LNCaP clone FGC (cell line): ENCODE results near the gene TBX3.

Experiments
- DNase-seq: peaks from one replicate; pipeline ENCODE4 v3.0.0-alpha.2; 2011; ENCODE audit warnings: low read depth
- H3K4me3 ChIP-seq: 2 replicates; pipeline ENCODE4 v1.5.1; 2011; ENCODE audit warnings: mild to moderate bottlenecking, low read depth, low read length, control low read depth
- TF ChIP-seq, protein P1 (sequence below): IDR thresholded peaks from 2 replicates; pipeline ENCODE4 v1.5.1; 2012; ENCODE audit warnings: mild to moderate bottlenecking; ENCODE audit not compliant: control insufficient read depth, insufficient read depth; ENCODE audit errors: extremely low read depth

The TBX3 gene

DNA sequence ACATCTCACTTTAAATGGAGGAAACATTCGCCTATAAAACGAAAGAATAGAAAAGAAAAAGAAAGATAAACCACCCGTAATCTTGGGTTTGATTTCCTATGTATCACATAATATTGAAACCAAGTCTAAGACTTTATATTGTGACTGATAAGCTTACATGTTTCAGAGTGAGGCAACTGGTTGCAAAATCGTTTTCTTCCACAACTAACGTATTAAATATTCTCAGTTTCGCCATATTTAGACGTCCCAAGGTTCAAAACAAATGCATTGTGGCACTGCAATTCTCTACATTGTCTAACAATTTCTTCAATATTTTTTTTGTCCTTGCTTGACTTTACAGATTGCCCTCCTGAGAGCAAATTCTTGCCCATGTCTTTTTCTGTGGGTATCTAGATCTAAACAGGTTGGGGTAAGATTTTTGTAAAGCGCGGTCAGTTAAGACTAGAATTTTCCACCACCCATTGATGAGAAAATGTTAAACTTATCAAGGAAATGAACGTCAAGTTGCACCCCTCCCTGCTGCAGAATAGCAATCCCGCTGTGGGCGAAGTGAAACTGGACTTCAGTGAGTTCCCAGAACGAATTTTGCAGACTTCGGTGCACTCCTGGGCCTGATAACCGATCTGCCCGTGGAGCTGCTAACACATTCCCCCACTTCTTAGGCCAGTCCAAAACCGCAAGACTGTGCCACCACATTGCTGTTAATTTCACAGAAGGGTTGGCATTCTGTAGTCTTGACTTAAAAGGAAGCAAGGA lies 2.7 kb downstream of the TBX3 start:
- TF ChIP-seq, protein P1, sequence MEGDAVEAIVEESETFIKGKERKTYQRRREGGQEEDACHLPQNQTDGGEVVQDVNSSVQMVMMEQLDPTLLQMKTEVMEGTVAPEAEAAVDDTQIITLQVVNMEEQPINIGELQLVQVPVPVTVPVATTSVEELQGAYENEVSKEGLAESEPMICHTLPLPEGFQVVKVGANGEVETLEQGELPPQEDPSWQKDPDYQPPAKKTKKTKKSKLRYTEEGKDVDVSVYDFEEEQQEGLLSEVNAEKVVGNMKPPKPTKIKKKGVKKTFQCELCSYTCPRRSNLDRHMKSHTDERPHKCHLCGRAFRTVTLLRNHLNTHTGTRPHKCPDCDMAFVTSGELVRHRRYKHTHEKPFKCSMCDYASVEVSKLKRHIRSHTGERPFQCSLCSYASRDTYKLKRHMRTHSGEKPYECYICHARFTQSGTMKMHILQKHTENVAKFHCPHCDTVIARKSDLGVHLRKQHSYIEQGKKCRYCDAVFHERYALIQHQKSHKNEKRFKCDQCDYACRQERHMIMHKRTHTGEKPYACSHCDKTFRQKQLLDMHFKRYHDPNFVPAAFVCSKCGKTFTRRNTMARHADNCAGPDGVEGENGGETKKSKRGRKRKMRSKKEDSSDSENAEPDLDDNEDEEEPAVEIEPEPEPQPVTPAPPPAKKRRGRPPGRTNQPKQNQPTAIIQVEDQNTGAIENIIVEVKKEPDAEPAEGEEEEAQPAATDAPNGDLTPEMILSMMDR = no peak
- DNase-seq = no peak
- H3K4me3 ChIP-seq = peak overlapping the region; percentile 93

DNA sequence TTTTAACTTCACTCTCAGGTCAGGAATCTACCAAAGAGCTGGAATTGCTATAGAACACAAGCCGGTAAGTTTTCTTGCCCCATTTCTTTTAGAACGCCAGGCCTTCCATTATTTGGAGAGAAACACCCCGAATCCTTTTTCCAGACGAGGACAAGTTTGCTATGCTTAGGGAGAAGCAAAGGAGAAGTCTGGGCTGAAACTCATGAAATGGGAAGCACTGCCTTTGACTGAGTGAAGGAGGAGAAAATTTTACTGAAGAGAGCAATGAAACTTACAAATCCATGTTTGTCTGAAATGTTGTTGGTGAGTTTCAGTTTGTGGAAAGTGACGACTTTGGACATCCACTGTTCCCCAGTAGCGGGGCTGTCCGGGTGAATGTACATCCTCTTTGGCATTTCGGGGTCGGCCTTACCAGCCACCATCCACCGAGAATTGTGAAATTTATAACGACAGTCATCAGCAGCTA lies 3.3 kb downstream of the TBX3 start:
- TF ChIP-seq, protein P1 = no peak
- no peak for DNase-seq
- peak overlapping the region; percentile 93 for H3K4me3 ChIP-seq

- peak overlapping the region; percentile 93 for H3K4me3 ChIP-seq
- TF ChIP-seq, protein P1 = no peak
- no peak for DNase-seq
These were observed 4.0 kb downstream of the TBX3 start for GRCh38 chr12:114679942-114680341.

GRCh38 chr12:114679452-114679875 lies 4.5 kb downstream of the TBX3 start:
- peak overlapping the region; percentile 93 for H3K4me3 ChIP-seq

DNA sequence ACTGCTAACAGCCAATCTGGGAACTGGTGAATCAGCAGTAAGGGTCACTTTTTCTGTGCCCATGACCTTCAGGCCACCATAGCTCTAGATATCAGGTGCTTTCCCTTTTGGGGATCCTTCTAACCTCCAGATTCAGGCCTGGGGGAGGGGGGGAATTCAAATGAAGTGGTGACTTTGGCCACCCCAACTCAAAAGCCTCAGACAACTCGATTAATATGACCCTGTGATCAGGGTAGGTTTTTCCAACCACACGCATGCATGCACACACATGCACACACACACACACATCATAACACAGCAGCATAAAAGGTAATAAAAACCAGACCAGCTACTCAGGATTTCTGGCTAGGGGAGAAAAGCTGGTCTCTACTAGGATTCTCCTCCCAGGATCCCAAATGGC lies 5.3 kb downstream of the TBX3 start:
- peak overlapping the region; percentile 93 for H3K4me3 ChIP-seq
- TF ChIP-seq, protein P1 = no peak
- no peak for DNase-seq

More at GRCh38 chr12:114679452-114679875, 4.5 kb downstream of the TBX3 start:
- DNase-seq = no peak
- TF ChIP-seq, protein P1 = no peak

GRCh38 chr12:114678028-114678427 lies 5.9 kb downstream of the TBX3 start:
- no peak for DNase-seq
- H3K4me3 ChIP-seq = peak overlapping the region; percentile 93
- TF ChIP-seq, protein P1 = no peak
